HepG2 (cell line): ENCODE data around the gene VWA1. TPM values are rescaled to one million over a fixed set of nuclear protein-coding genes. Genes with fewer than 3 reads are reported as not detected.
A peak's percentile ranks its signal among the peaks of the same experiment; 100 is the strongest.

Source experiments
- HDAC6 ChIP-seq: fragments of 200-600 bp; sonication (generic); IDR thresholded peaks from 2 replicates; pipeline ENCODE4 v1.7.0; 2017; ENCODE audit warnings: mild to moderate bottlenecking, antibody characterized with exemption, low read length, low read depth
- HHEX ChIP-seq: IDR thresholded peaks from 2 replicates; pipeline ENCODE4 v1.6.1; 2016; ENCODE audit warnings: control low read depth
- JDP2 ChIP-seq: sonication (generic); formaldehyde crosslinking; IDR thresholded peaks from 2 replicates; pipeline ENCODE4 v1.8.1; 2022; ENCODE audit warnings: missing genetic modification reagents, borderline replicate concordance
- MAFF ChIP-seq: IDR thresholded peaks from 2 replicates; pipeline ENCODE4 v1.6.1; 2011; ENCODE audit warnings: low read depth, low read length, improper control_type of control experiment
- MAZ ChIP-seq, 2 experiments: sonication (generic) in 1 of 2; formaldehyde crosslinking in 1 of 2; IDR thresholded peaks; 2 replicates each; pipeline versions ENCODE4 v1.5.0 to v1.6.1; 2012 to 2020; ENCODE audit warnings: low read depth in 2 of 2, mild to moderate bottlenecking in 2 of 2, borderline replicate concordance in 1 of 2, improper control_type of control experiment in 1 of 2, low read length in 1 of 2, missing genetic modification reagents in 1 of 2, moderate library complexity in 1 of 2
- NR2F1 ChIP-seq, 2 experiments: fragments of 450-650 bp in 1 of 2; formaldehyde crosslinking in 1 of 2; IDR thresholded peaks; 2 replicates each; pipeline versions ENCODE4 v1.5.0 to v1.6.1; 2016 to 2020; ENCODE audit warnings: mild to moderate bottlenecking in 1 of 2, missing compliant biosample characterization in 1 of 2, missing genetic modification reagents in 1 of 2, moderate library complexity in 1 of 2
- RAD51 ChIP-seq: fragments of 450-650 bp; IDR thresholded peaks from 2 replicates; pipeline ENCODE4 v1.6.1; 2016; ENCODE audit warnings: borderline replicate concordance
- SMAD9 ChIP-seq: sonication (generic); formaldehyde crosslinking; IDR thresholded peaks from 2 replicates; pipeline ENCODE4 v1.5.1; 2020; ENCODE audit warnings: mild to moderate bottlenecking, missing genetic modification reagents
- SRY ChIP-seq: sonication (generic); formaldehyde crosslinking; IDR thresholded peaks from 2 replicates; pipeline ENCODE4 v1.8.0; 2022; ENCODE audit warnings: mild to moderate bottlenecking, missing genetic modification reagents
- STAG1 ChIP-seq: sonication (generic); formaldehyde crosslinking; IDR thresholded peaks from 2 replicates; pipeline ENCODE4 v1.4.0; 2020; ENCODE audit warnings: missing genetic modification reagents
- TAF1 ChIP-seq: sonication (generic); formaldehyde crosslinking; IDR thresholded peaks from 2 replicates; pipeline ENCODE4 v1.4.0; 2020; ENCODE audit warnings: missing genetic modification reagents
- TIGD3 ChIP-seq: sonication (generic); formaldehyde crosslinking; IDR thresholded peaks from 2 replicates; pipeline ENCODE4 v1.5.1; 2020; ENCODE audit warnings: mild to moderate bottlenecking, missing genetic modification reagents, borderline replicate concordance
- TOPORS ChIP-seq: sonication (generic); formaldehyde crosslinking; IDR thresholded peaks from 2 replicates; pipeline ENCODE4 v1.8.0; 2023; ENCODE audit warnings: mild to moderate bottlenecking, missing genetic modification reagents
- UBTF ChIP-seq: sonication (generic); formaldehyde crosslinking; IDR thresholded peaks from 2 replicates; pipeline ENCODE4 v1.4.0; 2020; ENCODE audit warnings: mild to moderate bottlenecking, missing genetic modification reagents
- ZBTB49 ChIP-seq: sonication (generic); formaldehyde crosslinking; IDR thresholded peaks from 2 replicates; pipeline ENCODE4 v1.4.0; 2020; ENCODE audit warnings: missing genetic modification reagents, borderline replicate concordance
- ZNF235 ChIP-seq: sonication (generic); formaldehyde crosslinking; IDR thresholded peaks from 2 replicates; pipeline ENCODE4 v1.8.1; 2023; ENCODE audit warnings: mild to moderate bottlenecking, missing genetic modification reagents, borderline replicate concordance
- ZNF615 ChIP-seq: sonication (generic); formaldehyde crosslinking; IDR thresholded peaks from 2 replicates; pipeline ENCODE4 v1.5.0; 2020; ENCODE audit warnings: mild to moderate bottlenecking, missing genetic modification reagents, borderline replicate concordance
- ZNF816 ChIP-seq: sonication (generic); formaldehyde crosslinking; IDR thresholded peaks from 2 replicates; pipeline ENCODE4 v1.8.0; 2022; ENCODE audit warnings: missing genetic modification reagents, mild to moderate bottlenecking, borderline replicate concordance
- ZSCAN5A ChIP-seq: sonication (generic); formaldehyde crosslinking; IDR thresholded peaks from 2 replicates; pipeline ENCODE4 v1.8.0; 2022; ENCODE audit warnings: mild to moderate bottlenecking, missing genetic modification reagents, borderline replicate concordance
- polyA plus RNA-seq, 8 experiments: library from polyadenylated mRNA; depleted of rRNA in 3 of 8; stranded (reverse) in 7 of 8; unstranded in 1 of 8; fragments of >200 nt; fragmentation: Illumina TruSeq in 4 of 8; extraction: Trizol in 4 of 8; gene quantifications; 2 replicates each; pipeline versions ENCODE4 v1.2.1 to v1.2.3, GENCODE V29; 2011 to 2016; ENCODE audit warnings: low read depth in 4 of 8, missing spikeins in 1 of 8, mixed read lengths in 1 of 8; ENCODE audit not compliant: insufficient read depth in 1 of 8
- total RNA-seq, 5 experiments: library from RNA; depleted of rRNA; stranded (reverse); fragments of >200 nt; fragmentation: Illumina TruSeq; extraction: Trizol; gene quantifications; 2 replicates each; pipeline ENCODE4 v1.2.3, GENCODE V29; 2016; ENCODE audit warnings: low read depth in 1 of 5
- TF ChIP-seq, protein P1 (sequence below): IDR thresholded peaks from 2 replicates; pipeline ENCODE4 v1.6.1; 2016; ENCODE audit warnings: low read depth, control low read depth

The VWA1 gene
- total and polyA plus RNA-seq, 2 of the 13 experiments (the other 11 are each of a cell fraction or from before 2014, with no cell fraction given), result 40.9 to 57.5 TPM

DNA sequence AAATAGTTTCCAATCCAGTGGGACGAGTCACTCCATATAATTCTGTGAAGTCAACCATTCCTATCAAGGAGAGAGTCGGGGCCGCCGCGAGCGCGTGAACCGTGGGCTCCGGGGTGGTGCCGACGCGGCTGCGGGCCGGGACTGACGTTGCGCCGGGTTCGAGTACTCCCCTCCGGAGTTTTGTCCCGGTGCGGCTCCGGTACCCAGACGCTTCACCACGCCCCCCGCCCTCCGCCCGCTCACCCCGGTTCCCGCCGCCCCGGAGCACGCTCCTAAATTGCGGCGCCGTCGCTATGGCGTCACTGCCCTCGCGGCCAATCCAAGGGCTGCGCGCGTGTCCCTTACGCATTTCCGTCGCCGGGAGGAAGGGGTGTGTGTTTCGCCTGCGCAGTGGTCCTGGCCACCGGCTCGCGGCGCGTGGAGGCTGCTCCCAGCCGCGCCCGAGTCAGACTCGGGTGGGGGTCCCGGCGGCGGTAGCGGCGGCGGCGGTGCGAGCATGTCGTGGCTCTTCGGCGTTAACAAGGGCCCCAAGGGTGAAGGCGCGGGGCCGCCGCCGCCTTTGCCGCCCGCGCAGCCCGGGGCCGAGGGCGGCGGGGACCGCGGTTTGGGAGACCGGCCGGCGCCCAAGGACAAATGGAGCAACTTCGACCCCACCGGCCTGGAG lies 36.0 kb downstream of the VWA1 start, which contains the start of gene ATAD3B (continued):
- TF ChIP-seq TIGD3, result no peak
- TF ChIP-seq MAZ (IDR thresholded peaks at IDR 0.05; ENCODE audit: borderline replicate concordance, low read depth, low read length), result no peak
- peak; percentile 79 for TF ChIP-seq MAZ (CRISPR knock-in tag; IDR thresholded peaks at IDR 0.05; ENCODE audit: low read depth)
- no peak for TF ChIP-seq RAD51
- no peak for TF ChIP-seq NR2F1 (CRISPR knock-in tag; IDR thresholded peaks at IDR 0.05)
- no peak for TF ChIP-seq ZBTB49 (CRISPR knock-in tag)
- no peak for TF ChIP-seq TOPORS
- TF ChIP-seq ZNF615 (CRISPR knock-in tag), result no peak
- TF ChIP-seq ZNF235 (CRISPR knock-in tag), result 0 out of 2 replicates have a peak, but pooled peaks have one; percentile 53
- TF ChIP-seq SMAD9 (CRISPR knock-in tag), result no peak
- TF ChIP-seq STAG1 (CRISPR knock-in tag), result no peak
- TF ChIP-seq ZSCAN5A, result no peak; the same call in 1 of the 2 replicates
- TF ChIP-seq, protein P1, sequence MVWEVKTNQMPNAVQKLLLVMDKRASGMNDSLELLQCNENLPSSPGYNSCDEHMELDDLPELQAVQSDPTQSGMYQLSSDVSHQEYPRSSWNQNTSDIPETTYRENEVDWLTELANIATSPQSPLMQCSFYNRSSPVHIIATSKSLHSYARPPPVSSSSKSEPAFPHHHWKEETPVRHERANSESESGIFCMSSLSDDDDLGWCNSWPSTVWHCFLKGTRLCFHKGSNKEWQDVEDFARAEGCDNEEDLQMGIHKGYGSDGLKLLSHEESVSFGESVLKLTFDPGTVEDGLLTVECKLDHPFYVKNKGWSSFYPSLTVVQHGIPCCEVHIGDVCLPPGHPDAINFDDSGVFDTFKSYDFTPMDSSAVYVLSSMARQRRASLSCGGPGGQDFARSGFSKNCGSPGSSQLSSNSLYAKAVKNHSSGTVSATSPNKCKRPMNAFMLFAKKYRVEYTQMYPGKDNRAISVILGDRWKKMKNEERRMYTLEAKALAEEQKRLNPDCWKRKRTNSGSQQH, result peak; percentile 73
- TF ChIP-seq TAF1 (CRISPR knock-in tag), result peak; percentile 76
- no peak for TF ChIP-seq HDAC6
- no peak for TF ChIP-seq JDP2 (CRISPR knock-in tag)
- peak; percentile 47 for TF ChIP-seq UBTF
- no peak for TF ChIP-seq ZNF816
- no peak for TF ChIP-seq MAFF
- TF ChIP-seq HHEX (CRISPR knock-in tag), result no peak
- no peak for TF ChIP-seq SRY (CRISPR knock-in tag)
